GM23338 (cell line): Measurements from ENCODE around the gene KRTAP10-9. TPM values are rescaled to one million over a fixed set of nuclear protein-coding genes. Genes with fewer than 3 reads are reported as not detected.

Source experiments
- ATAC-seq: fragments of 200-7000 bp; cut with Tn5 transposase; 3 replicates; pipeline ENCODE4 v1.9.1; 2020
- DNase-seq: peaks from one replicate; pipeline ENCODE4 v3.0.0-alpha.2; 2015; ENCODE audit warnings: low spot score
- H2AFZ ChIP-seq: fragments of 200-600 bp; sonication (generic); 2 replicates; pipeline ENCODE4 v1.8.0; 2016; ENCODE audit warnings: antibody characterized with exemption, mild to moderate bottlenecking, moderate library complexity
- H3F3A ChIP-seq: fragments of 200-600 bp; sonication (generic); replicated peaks from 2 replicates; pipeline ENCODE4 v1.8.0; 2017; ENCODE audit warnings: antibody characterized with exemption, mixed run types, low read depth
- H3K27ac ChIP-seq: fragments of 200-600 bp; sonication (generic); 2 replicates; pipeline ENCODE4 v1.6.1; 2016; ENCODE audit warnings: low read depth
- H3K27me3 ChIP-seq: fragments of 200-600 bp; sonication (generic); 2 replicates; pipeline ENCODE4 v1.8.0; 2016; ENCODE audit warnings: mild to moderate bottlenecking, mixed run types, moderate library complexity; ENCODE audit not compliant: insufficient read depth
- H3K36me3 ChIP-seq: fragments of 200-600 bp; sonication (generic); 2 replicates; pipeline ENCODE4 v1.8.0; 2016; ENCODE audit warnings: mild to moderate bottlenecking; ENCODE audit not compliant: insufficient read depth
- H3K4me1 ChIP-seq: fragments of 200-600 bp; sonication (generic); 2 replicates; pipeline ENCODE4 v1.8.0; 2016; ENCODE audit warnings: mild to moderate bottlenecking, moderate library complexity; ENCODE audit not compliant: insufficient read depth
- H3K4me2 ChIP-seq: fragments of 200-600 bp; sonication (generic); 2 replicates; pipeline ENCODE4 v1.7.1; 2017; ENCODE audit warnings: mixed run types
- H3K4me3 ChIP-seq: fragments of 200-600 bp; sonication (generic); 2 replicates; pipeline ENCODE4 v1.6.1; 2016; ENCODE audit warnings: mixed run types
- H3K79me2 ChIP-seq: fragments of 200-600 bp; sonication (generic); replicated peaks from 2 replicates; pipeline ENCODE4 v1.8.0; 2017; ENCODE audit warnings: mild to moderate bottlenecking; ENCODE audit not compliant: insufficient read depth
- H3K9me2 ChIP-seq: fragments of 200-600 bp; sonication (generic); 2 replicates; pipeline ENCODE4 v1.8.0; 2017; ENCODE audit not compliant: insufficient read depth
- H4K20me1 ChIP-seq: fragments of 200-600 bp; sonication (generic); replicated peaks from 2 replicates; pipeline ENCODE4 v1.8.0; 2017; ENCODE audit warnings: mild to moderate bottlenecking; ENCODE audit not compliant: insufficient read depth
- H3K27ac Mint-ChIP-seq: 2 replicates; pipeline ENCODE4 v1.8.0; 2020; ENCODE audit warnings: inconsistent platforms, mild to moderate bottlenecking, moderate library complexity, mixed read lengths
- H3K27me3 Mint-ChIP-seq: 3 replicates; pipeline ENCODE4 v1.8.0; 2022; ENCODE audit warnings: low read depth, mild to moderate bottlenecking, moderate library complexity, mixed read lengths, inconsistent platforms; ENCODE audit not compliant: insufficient read depth, poor library complexity
- H3K36me3 Mint-ChIP-seq: 3 replicates; pipeline ENCODE4 v1.8.0; 2021; ENCODE audit warnings: low read depth, mild to moderate bottlenecking, inconsistent platforms, moderate library complexity, mixed read lengths
- H3K4me1 Mint-ChIP-seq: 3 replicates; pipeline ENCODE4 v1.8.0; 2020; ENCODE audit warnings: mild to moderate bottlenecking, inconsistent platforms, mixed read lengths
- H3K4me3 Mint-ChIP-seq: 3 replicates; pipeline ENCODE4 v1.8.0; 2021; ENCODE audit warnings: moderate library complexity, mild to moderate bottlenecking, inconsistent platforms, mixed read lengths
- H3K9me3 Mint-ChIP-seq: 3 replicates; pipeline ENCODE4 v1.8.0; 2020; ENCODE audit warnings: moderate library complexity, mild to moderate bottlenecking, inconsistent platforms, mixed read lengths
- CREB1 ChIP-seq: fragments of 250-450 bp; sonication (Bioruptor Pico); IDR thresholded peaks from 2 replicates; pipeline ENCODE4 v1.5.0; 2020; ENCODE audit warnings: low read depth, mild to moderate bottlenecking, moderate library complexity
- CTCF ChIP-seq, 2 experiments: fragments of 200-600 bp in 1 of 2; sonication (generic) in 1 of 2; conservative IDR thresholded peaks; 2 replicates each; pipeline versions ENCODE4 v1.5.1 to v1.6.1; 2016 to 2017; ENCODE audit warnings: antibody characterized with exemption in 2 of 2, low read depth in 2 of 2, mild to moderate bottlenecking in 2 of 2, moderate library complexity in 1 of 2
- EZH2 ChIP-seq: fragments of 200-600 bp; sonication (generic); IDR thresholded peaks from one replicate; pipeline ENCODE4 v1.8.0; 2017; ENCODE audit warnings: antibody characterized with exemption, mild to moderate bottlenecking, low read depth; ENCODE audit not compliant: unreplicated experiment
- EZH2phosphoT487 ChIP-seq: fragments of 200-600 bp; sonication (generic); IDR thresholded peaks from one replicate; pipeline ENCODE4 v1.8.1; 2018; ENCODE audit warnings: antibody characterized with exemption; ENCODE audit not compliant: unreplicated experiment
- POLR2AphosphoS5 ChIP-seq: IDR thresholded peaks from 2 replicates; pipeline ENCODE4 v1.6.1; 2016; ENCODE audit warnings: antibody characterized with exemption, low read depth
- REST ChIP-seq: IDR thresholded peaks from one replicate; pipeline ENCODE4 v1.6.1; 2018; ENCODE audit warnings: antibody characterized with exemption; ENCODE audit not compliant: unreplicated experiment
- STAT1 ChIP-seq: IDR thresholded peaks from one replicate; pipeline ENCODE4 v1.6.1; 2016; ENCODE audit warnings: antibody characterized with exemption; ENCODE audit not compliant: unreplicated experiment
- ZNF114 ChIP-seq: fragments of 250-450 bp; sonication (Bioruptor Pico); IDR thresholded peaks from 2 replicates; pipeline ENCODE4 v1.5.0; 2020; ENCODE audit warnings: mild to moderate bottlenecking, moderate library complexity
- ZNF331 ChIP-seq: fragments of 250-450 bp; sonication (Bioruptor Pico); IDR thresholded peaks from 2 replicates; pipeline ENCODE4 v1.5.0; 2020; ENCODE audit warnings: low read depth, mild to moderate bottlenecking, moderate library complexity
- polyA plus RNA-seq: library from polyadenylated mRNA; unstranded; fragments of >200 nt; fragmentation: Nextera tagmentation; extraction: Ambion mirVana; gene quantifications from 2 replicates; pipeline ENCODE4 v1.2.1, GENCODE V29; 2016
- total RNA-seq: library from RNA; depleted of rRNA; stranded (reverse); fragments of >200 nt; shearing (Covaris generic); gene quantifications from 2 replicates; pipeline ENCODE4 v1.2.3, GENCODE V29; 2014

KRTAP10-9 gene
- total and polyA plus RNA-seq, 2 experiments from 2014 or later, result not detected

- TF ChIP-seq EZH2phosphoT487, result no peak
- no peak for ATAC-seq
- H3K4me3 ChIP-seq, result no peak overlapping the region
- no peak overlapping the region for H3K27ac Mint-ChIP-seq
- no peaks in the 10 kb centered on the region for H3K9me2 ChIP-seq
- no peaks in the 10 kb centered on the region; the same call in 2 of the 3 replicates for H3K4me1 Mint-ChIP-seq
- no peaks in the 10 kb centered on the region for H3F3A ChIP-seq
- no peaks in the 10 kb centered on the region for H3K79me2 ChIP-seq
- H3K27ac ChIP-seq, result no peak overlapping the region
- H3K27me3 Mint-ChIP-seq, result peaks cover 1% of the 10 kb centered on the region
- no peaks in the 10 kb centered on the region for H3K36me3 ChIP-seq
- no peak overlapping the region for H2AFZ ChIP-seq
- no peak for DNase-seq
- H4K20me1 ChIP-seq, result no peaks in the 10 kb centered on the region
- no peaks in the 10 kb centered on the region for H3K4me1 ChIP-seq
- H3K4me3 Mint-ChIP-seq, result no peak overlapping the region
- peaks cover 12% of the 10 kb centered on the region for H3K36me3 Mint-ChIP-seq
- no peaks in the 10 kb centered on the region for H3K27me3 ChIP-seq
- peaks cover 52% of the 10 kb centered on the region for H3K9me3 Mint-ChIP-seq
- no peak overlapping the region for H3K4me2 ChIP-seq
These were observed 43.9 kb downstream of the KRTAP10-9 start for GRCh38 chr21:44670642-44671432.

- no peaks in the 10 kb centered on the region for H3K9me2 ChIP-seq
- no peaks in the 10 kb centered on the region for H3F3A ChIP-seq
- no peaks in the 10 kb centered on the region for H3K4me1 ChIP-seq
- H3K4me2 ChIP-seq, result no peak overlapping the region
- Mint-ChIP-seq H3K27me3 (peaks cover under 1% of the 10 kb centered on the region), H3K27ac (no peak overlapping the region), H3K4me1 (no peaks in the 10 kb centered on the region), H3K9me3 (peaks cover 52% of the 10 kb centered on the region), H3K4me3 (no peak overlapping the region), H3K36me3 (peaks cover 12% of the 10 kb centered on the region)
- DNase-seq (no peak), ATAC-seq (no peak)
- H3K27me3 ChIP-seq, result no peaks in the 10 kb centered on the region
- no peak for TF ChIP-seq ZNF331 (CRISPR knock-in tag)
- no peak for TF ChIP-seq POLR2AphosphoS5
- TF ChIP-seq CTCF (conservative IDR thresholded peaks at IDR 0.05; ENCODE audit: low read depth in 2 of 2), result no peak
- H3K36me3 ChIP-seq, result no peaks in the 10 kb centered on the region
- H3K27ac ChIP-seq, result no peak overlapping the region
- no peaks in the 10 kb centered on the region for H4K20me1 ChIP-seq
- no peak overlapping the region for H2AFZ ChIP-seq
- no peak overlapping the region for H3K4me3 ChIP-seq
- H3K79me2 ChIP-seq, result no peaks in the 10 kb centered on the region
These were observed 45.0 kb downstream of the KRTAP10-9 start for GRCh38 chr21:44671911-44672310.

- Histone ChIP-seq H4K20me1 (no peaks in the 10 kb centered on the region), H3K4me1 (no peaks in the 10 kb centered on the region)
- TF ChIP-seq CTCF (conservative IDR thresholded peaks at IDR 0.05; ENCODE audit: low read depth in 2 of 2) (no peak), STAT1 (no peak), EZH2 (no peak), CREB1 (CRISPR knock-in tag) (no peak), REST (no peak), ZNF114 (CRISPR knock-in tag) (no peak), POLR2AphosphoS5 (no peak), EZH2phosphoT487 (no peak)
These were observed 51.0 kb downstream of the KRTAP10-9 start for GRCh38 chr21:44677881-44678280.

More at GRCh38 chr21:44677881-44678280, 51.0 kb downstream of the KRTAP10-9 start:
- no peak overlapping the region for H3K4me3 ChIP-seq
- no peak overlapping the region for H2AFZ ChIP-seq
- Mint-ChIP-seq H3K4me1 (no peaks in the 10 kb centered on the region), H3K27me3 (no peaks in the 10 kb centered on the region), H3K4me3 (no peak overlapping the region), H3K9me3 (peaks cover 2% of the 10 kb centered on the region; the same call in 2 of the 3 replicates), H3K36me3 (no peaks in the 10 kb centered on the region), H3K27ac (no peak overlapping the region)
- no peaks in the 10 kb centered on the region for H3K27me3 ChIP-seq
- H3K36me3 ChIP-seq, result no peaks in the 10 kb centered on the region
- no peak overlapping the region for H3K4me2 ChIP-seq
- no peaks in the 10 kb centered on the region; the same call in 1 of the 2 replicates for H3K9me2 ChIP-seq
- H3K79me2 ChIP-seq, result no peaks in the 10 kb centered on the region
- DNase-seq (no peak), ATAC-seq (no peak)
- H3F3A ChIP-seq, result no peaks in the 10 kb centered on the region
- H3K27ac ChIP-seq, result no peak overlapping the region
